GM12878 (cell line): ENCODE measurements around the gene PIAS2. TPM values are rescaled to one million over a fixed set of nuclear protein-coding genes. Genes with fewer than 3 reads are reported as not detected.

Experiments used
- ATAC-seq: fragments of 200-7000 bp; cut with Tn5 transposase; 3 replicates; pipeline ENCODE4 v1.9.1; 2020; ENCODE audit warnings: mild to moderate bottlenecking, moderate library complexity
- BruUV-seq: library from RNA; stranded (reverse); fragments of 400-500 nt; replicated peaks from 2 replicates; lab custom pipeline; 2021; lab: Mats Ljungman, UMichigan
- CTCF ChIA-PET: fragments of 300-600 bp; sonication (Branson Sonifier 250); formaldehyde crosslinking; extraction: SDS; loops from one replicate; lab custom pipeline; 2021; ENCODE audit warnings: inconsistent platforms; lab: Yijun Ruan, JAX
- POLR2A ChIA-PET: fragments of 350-600 bp; formaldehyde crosslinking; extraction: SDS; loops from one replicate; lab custom pipeline; 2021; ENCODE audit warnings: inconsistent platforms; lab: Charles Lee
- RAD21 ChIA-PET: fragments of 300-600 bp; sonication (Branson Sonifier 250); formaldehyde crosslinking; loops from one replicate; lab custom pipeline; 2023; ENCODE audit warnings: antibody characterized with exemption; ENCODE audit not compliant: unreplicated experiment; lab: Charles Lee
- SMC1A ChIA-PET: fragments of 300-600 bp; sonication (Branson Sonifier 250); formaldehyde crosslinking; loops from one replicate; lab custom pipeline; 2023; ENCODE audit not compliant: unreplicated experiment, uncharacterized antibody; lab: Charles Lee
- DNase-seq: peaks from one replicate; pipeline ENCODE4 v3.0.0-alpha.2; 2011; ENCODE audit warnings: low read depth, low spot score
- FAIRE-seq: peaks from 3 replicates; lab custom pipeline; 2011; peaks lifted over from hg19 to GRCh38; lab: Jason Lieb, UNC
- H2AFZ ChIP-seq: 2 replicates; pipeline ENCODE4 v1.6.0; 2011; ENCODE audit warnings: low read depth, low read length, control low read depth; ENCODE audit not compliant: control insufficient read depth
- H3K27ac ChIP-seq: 2 replicates; pipeline ENCODE4 v1.5.1; 2011; ENCODE audit warnings: control low read depth; ENCODE audit not compliant: control insufficient read depth, insufficient read depth
- H3K27me3 ChIP-seq, 2 experiments: replicated peaks in 1 of 2; 2 replicates each; pipeline versions ENCODE4 v1.6.0 to v1.6.1; 2011; ENCODE audit warnings: low read length in 1 of 2; ENCODE audit not compliant: control insufficient read depth in 2 of 2, insufficient read depth in 2 of 2
- H3K36me3 ChIP-seq, 2 experiments: 2 replicates each; pipeline ENCODE4 v1.5.1; 2011; ENCODE audit warnings: low read length in 1 of 2; ENCODE audit not compliant: control insufficient read depth in 2 of 2, insufficient read depth in 2 of 2
- H3K4me1 ChIP-seq: 2 replicates; pipeline ENCODE4 v1.6.1; 2011; ENCODE audit warnings: mild to moderate bottlenecking, low read length, moderate library complexity, mixed read lengths; ENCODE audit not compliant: control insufficient read depth, insufficient read depth
- H3K4me2 ChIP-seq: 2 replicates; pipeline ENCODE4 v1.6.0; 2011; ENCODE audit warnings: control low read depth; ENCODE audit not compliant: control insufficient read depth, insufficient read depth
- H3K4me3 ChIP-seq: fragments of 200-600 bp; sonication (generic); 2 replicates; pipeline ENCODE4 v1.5.1; 2016
- H3K79me2 ChIP-seq: 2 replicates; pipeline ENCODE4 v1.6.0; 2011; ENCODE audit warnings: low read length; ENCODE audit not compliant: control insufficient read depth, insufficient read depth
- H3K9ac ChIP-seq: 2 replicates; pipeline ENCODE4 v1.8.0; 2011; ENCODE audit warnings: low read length, control low read depth, mixed read lengths; ENCODE audit not compliant: control insufficient read depth, insufficient read depth
- H3K9me3 ChIP-seq: replicated peaks from 3 replicates; pipeline ENCODE4 v1.5.1; 2011; ENCODE audit warnings: mild to moderate bottlenecking, low read length; ENCODE audit not compliant: control insufficient read depth, insufficient read depth
- H4K20me1 ChIP-seq: 2 replicates; pipeline ENCODE4 v1.6.0; 2011; ENCODE audit not compliant: control insufficient read depth, insufficient read depth
- BCLAF1 ChIP-seq: fragments of 450-650 bp; IDR thresholded peaks from 2 replicates; pipeline ENCODE4 v1.6.1; 2017; ENCODE audit warnings: antibody characterized with exemption, mild to moderate bottlenecking, moderate library complexity
- PKNOX1 ChIP-seq: fragments of 450-650 bp; IDR thresholded peaks from 2 replicates; pipeline ENCODE4 v1.6.1; 2016; ENCODE audit warnings: mild to moderate bottlenecking
- in situ Hi-C: fragments of 300-500 bp; cut with MboI; formaldehyde crosslinking; loops from 9 replicates; pipeline ENCODE4 v1.14.3; 2018; ENCODE audit warnings: mixed read lengths
- intact Hi-C: fragments of 100-400 bp; cut with micrococcal nuclease; formaldehyde crosslinking; loops from one replicate; pipeline ENCODE4 v1.14.2; 2022; ENCODE audit not compliant: unreplicated experiment
- polyA plus RNA-seq, 11 experiments: library from polyadenylated mRNA; depleted of rRNA in 4 of 11; unstranded in 6 of 11; stranded (reverse) in 5 of 11; fragments of >200 nt; fragmentation: Nextera tagmentation in 4 of 11; fragmentation: Illumina TruSeq in 1 of 11; extraction: Ambion mirVana in 4 of 11; extraction: Trizol in 1 of 11; gene quantifications; 1 replicate in 1 of 11; 2 replicates in 10 of 11; pipeline versions ENCODE4 v1.2.1 to v1.2.3, GENCODE V29; 2011 to 2016; ENCODE audit warnings: inconsistent platforms in 2 of 11, missing spikeins in 2 of 11, low read depth in 1 of 11
- total RNA-seq, 4 experiments: library from RNA; depleted of rRNA in 3 of 4; stranded (reverse); fragments of >200 nt in 3 of 4; fragmentation: Illumina TruSeq in 1 of 4; extraction: Trizol in 1 of 4; gene quantifications; 2 replicates each; pipeline versions ENCODE4 v1.2.1 to v1.2.3, GENCODE V29; 2013 to 2021

PIAS2 gene
- total and polyA plus RNA-seq, 10 of the 15 experiments (the other 5 are each of a cell fraction or from before 2014, with no cell fraction given): 4.0 to 31.8 (median 22.4) TPM

DNA sequence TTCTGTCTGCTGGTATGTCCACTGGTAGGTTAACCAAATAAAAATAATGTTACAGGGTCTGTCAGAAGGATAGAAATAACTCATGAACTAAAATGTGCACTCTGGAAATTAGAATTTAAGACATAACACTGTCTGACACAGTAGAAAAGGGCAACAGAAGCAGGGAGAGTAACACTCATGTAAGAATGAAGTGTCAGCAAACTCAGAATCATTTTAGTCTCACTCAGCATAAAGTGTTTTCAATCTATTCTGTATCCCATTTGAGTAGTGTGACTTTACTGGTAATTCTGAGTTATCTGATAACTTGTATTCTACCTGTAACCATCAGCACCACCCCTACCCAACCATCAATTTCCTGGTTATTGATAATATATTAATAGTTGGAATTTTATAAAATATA, 68.3 kb downstream of the PIAS2 start:
- ChIA-PET RAD21 (interaction anchor here (0.6 kb wide), 1 partner anchor 153 kb away, joined by 3 read pairs; no protein-coding TSS in a partner anchor), SMC1A (interaction anchor here (0.6 kb wide), 1 partner anchor 100 kb away, joined by 4 read pairs; no protein-coding TSS in a partner anchor), CTCF (interaction anchor here (0.6 kb wide), 1 partner anchor 753 kb away, joined by 4 read pairs; no protein-coding TSS in a partner anchor), POLR2A (interaction anchor here (0.6 kb wide), 2 partner anchors 26 to 51 kb away, joined by 3 to 8 read pairs; no protein-coding TSS in a partner anchor)
- no peak overlapping the region for H3K9ac ChIP-seq
- intact Hi-C loops (no loop called here), in situ Hi-C loops (no loop called here)
- no TSS peak for BruUV-seq
- H3K36me3 ChIP-seq: peaks cover 0 to 3% of the 10 kb centered on the region in 2 experiments; a peak in 2 of 4 replicates
- DNase-seq: no peak
- no peaks in the 10 kb centered on the region for H3K9me3 ChIP-seq
- no peak for FAIRE-seq
- no peak overlapping the region for H3K4me2 ChIP-seq
- no peaks in the 10 kb centered on the region for H3K27me3 ChIP-seq
- no peak for TF ChIP-seq PKNOX1
- TF ChIP-seq BCLAF1: no peak
- no peaks in the 10 kb centered on the region for H3K4me1 ChIP-seq
- H3K4me3 ChIP-seq: no peak overlapping the region
- H4K20me1 ChIP-seq: no peaks in the 10 kb centered on the region
- no peak overlapping the region for H2AFZ ChIP-seq
- H3K79me2 ChIP-seq: no peaks in the 10 kb centered on the region
- no peak overlapping the region for H3K27ac ChIP-seq
- no peak for ATAC-seq
